ENCODE measurements around the gene MAGEC1. TPM values are rescaled to one million over a fixed set of nuclear protein-coding genes. Genes with fewer than 3 reads are reported as not detected.
A peak's percentile ranks its signal among the peaks of the same experiment; 100 is the strongest.
"Not testable (repeated sequence)": the region's sequence is repeated elsewhere in the genome, so short reads cannot be mapped to it uniquely, and the experiment has no call there.

Gene MAGEC1
- total RNA-seq (not detected), polyA plus RNA-seq (not detected)

GRCh38 chrX:141903400-141904155 is at the start of gene MAGEC1:
TSS of gene MAGEC1 (plus strand) at chrX:141903894. CDS start at chrX:141905073, 1,179 bp downstream.
- whole genome bisulfite sequencing, 2 donors = 86 to 91% methylated on average over 25 of the region's 25 CpGs
- Histone ChIP-seq H3K36me3 (no peaks in the 10 kb centered on the region), H3K4me1 (no peaks in the 10 kb centered on the region), H3K27ac (no peak within 1 kb of the TSS), H3K9me3 (no peaks in the 10 kb centered on the region), H3K27me3 (no peaks in the 10 kb centered on the region), H3K4me3 (no peak within 1 kb of the TSS)
- DNase-seq = peak in 2 of 6 donors; percentile 35 to 50
- intact Hi-C loops (cut with DNase I) = no loop called here
- FAIRE-seq = no peak
- ATAC-seq = no peak
- TF ChIP-seq, protein P1, sequence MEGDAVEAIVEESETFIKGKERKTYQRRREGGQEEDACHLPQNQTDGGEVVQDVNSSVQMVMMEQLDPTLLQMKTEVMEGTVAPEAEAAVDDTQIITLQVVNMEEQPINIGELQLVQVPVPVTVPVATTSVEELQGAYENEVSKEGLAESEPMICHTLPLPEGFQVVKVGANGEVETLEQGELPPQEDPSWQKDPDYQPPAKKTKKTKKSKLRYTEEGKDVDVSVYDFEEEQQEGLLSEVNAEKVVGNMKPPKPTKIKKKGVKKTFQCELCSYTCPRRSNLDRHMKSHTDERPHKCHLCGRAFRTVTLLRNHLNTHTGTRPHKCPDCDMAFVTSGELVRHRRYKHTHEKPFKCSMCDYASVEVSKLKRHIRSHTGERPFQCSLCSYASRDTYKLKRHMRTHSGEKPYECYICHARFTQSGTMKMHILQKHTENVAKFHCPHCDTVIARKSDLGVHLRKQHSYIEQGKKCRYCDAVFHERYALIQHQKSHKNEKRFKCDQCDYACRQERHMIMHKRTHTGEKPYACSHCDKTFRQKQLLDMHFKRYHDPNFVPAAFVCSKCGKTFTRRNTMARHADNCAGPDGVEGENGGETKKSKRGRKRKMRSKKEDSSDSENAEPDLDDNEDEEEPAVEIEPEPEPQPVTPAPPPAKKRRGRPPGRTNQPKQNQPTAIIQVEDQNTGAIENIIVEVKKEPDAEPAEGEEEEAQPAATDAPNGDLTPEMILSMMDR (IDR thresholded peaks at IDR 0.05) = no peak

- DNase-seq = no peak
- intact Hi-C loops (cut with DNase I) = no loop called here
- no peak for FAIRE-seq
- no peak overlapping the region for H3K27ac ChIP-seq
- no peaks in the 10 kb centered on the region for H3K9me3 ChIP-seq
- no peaks in the 10 kb centered on the region for H3K4me1 ChIP-seq
- TF ChIP-seq, protein P1 (IDR thresholded peaks at IDR 0.05) = no peak
- no peak for ATAC-seq
- no peaks in the 10 kb centered on the region for H3K36me3 ChIP-seq
- H3K4me3 ChIP-seq = no peak overlapping the region
- WGBS, 2 donors = 19 to 30% methylated on average over 3 of the region's 3 CpGs
- no peaks in the 10 kb centered on the region for H3K27me3 ChIP-seq
Measured at GRCh38 chrX:141857479-141857878, 46.2 kb upstream of the MAGEC1 start.

DNA sequence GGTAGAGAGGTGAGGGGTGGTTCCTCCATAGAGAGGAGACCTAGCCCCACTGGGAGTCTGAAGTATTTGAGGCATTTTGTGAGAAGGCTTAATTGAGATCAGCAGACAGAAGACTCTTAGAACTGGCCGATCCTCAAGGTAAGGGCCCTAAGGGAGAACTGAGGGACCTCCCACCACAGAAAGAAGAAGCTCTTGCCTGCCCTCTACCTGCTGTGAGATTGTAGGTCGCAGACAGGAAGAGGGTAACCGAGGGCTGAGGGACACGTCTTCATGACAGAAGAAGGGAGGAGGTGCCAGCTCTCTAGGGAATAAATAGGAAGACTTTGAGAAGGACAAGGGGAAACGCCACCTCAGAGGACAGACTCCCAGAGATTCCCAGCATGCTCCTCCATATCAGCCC is 24.1 kb upstream of the MAGEC1 start:
- DNase-seq = peak in 1 of 6 donors; percentile 19
- intact Hi-C loops (cut with DNase I) = no loop called here
- no peak overlapping the region for H3K27ac ChIP-seq
- H3K4me1 ChIP-seq = no peaks in the 10 kb centered on the region
- H3K36me3 ChIP-seq = no peaks in the 10 kb centered on the region
- TF ChIP-seq, protein P1 (IDR thresholded peaks at IDR 0.05) = no peak
- no peaks in the 10 kb centered on the region for H3K27me3 ChIP-seq
- 24 to 32% methylated on average over 5 of the region's 5 CpGs for WGBS, 2 donors
- H3K9me3 ChIP-seq = no peaks in the 10 kb centered on the region
- no peak for FAIRE-seq
- peak in 3 of 4 donors; percentile 71 to 84 (median 75) for ATAC-seq
- no peak overlapping the region for H3K4me3 ChIP-seq

GRCh38 chrX:141888811-141889210 is 14.9 kb upstream of the MAGEC1 start:
- FAIRE-seq, ATAC-seq: not testable (repeated sequence)

DNA sequence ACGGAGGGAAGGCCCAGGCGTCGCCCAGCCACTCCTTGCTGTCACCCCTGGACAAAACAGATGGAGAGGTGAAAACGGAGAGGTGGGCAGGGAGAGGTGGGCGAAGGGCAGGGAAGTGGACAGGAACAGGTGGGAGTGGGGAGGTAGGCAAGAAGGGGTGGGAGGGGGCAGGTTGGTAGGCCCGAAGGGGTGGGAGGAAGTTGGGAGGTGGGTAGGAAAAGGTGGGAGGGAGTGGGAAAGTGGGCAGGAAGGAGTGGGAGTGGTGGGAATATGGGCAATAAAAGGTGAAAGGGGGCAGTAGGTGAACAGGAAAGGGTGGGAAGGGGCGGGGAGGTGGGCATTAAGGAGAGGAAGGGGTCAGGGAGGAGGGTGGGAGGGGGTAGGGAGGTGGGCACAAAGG is 9.0 kb upstream of the MAGEC1 start:
- no peaks in the 10 kb centered on the region for H3K4me1 ChIP-seq
- ATAC-seq = no peak
- no peaks in the 10 kb centered on the region for H3K9me3 ChIP-seq
- no peaks in the 10 kb centered on the region for H3K36me3 ChIP-seq
- no peak overlapping the region for H3K4me3 ChIP-seq
- no peaks in the 10 kb centered on the region for H3K27me3 ChIP-seq
- intact Hi-C loops (cut with DNase I) = no loop called here
- no peak overlapping the region for H3K27ac ChIP-seq
- no peak for FAIRE-seq
- TF ChIP-seq, protein P1 (IDR thresholded peaks at IDR 0.05) = no peak
- WGBS, 2 donors = 71 to 78% methylated on average over 7 of the region's 7 CpGs
- peak in 1 of 6 donors; percentile 45 for DNase-seq

More at GRCh38 chrX:141888811-141889210, 14.9 kb upstream of the MAGEC1 start:
- H3K4me3 ChIP-seq; H3K9me3 ChIP-seq; H3K36me3 ChIP-seq; H3K4me1 ChIP-seq; DNase-seq; H3K27ac ChIP-seq; H3K27me3 ChIP-seq; intact Hi-C loops (cut with DNase I): not testable (repeated sequence)
- WGBS, 2 donors = 60 to 70% methylated on average over 5 of the region's 5 CpGs
